Common myeloid progenitor, CD34-positive (primary cell): ENCODE results near the gene IMPG2.

Source experiments
- CTCF ChIA-PET: fragments of 350-600 bp; sonication (Branson Sonifier 250); formaldehyde crosslinking; loops from one replicate; lab custom pipeline; 2021; ENCODE audit warnings: antibody characterized with exemption; lab: Charles Lee
- POLR2A ChIA-PET: fragments of 350-600 bp; sonication (Branson Sonifier 250); formaldehyde crosslinking; loops from one replicate; lab custom pipeline; 2021; ENCODE audit warnings: antibody characterized with exemption; lab: Charles Lee
- DNase-seq, 3 donors: peaks; one replicate each; pipeline versions ENCODE4 v3.0.0 to v3.0.0-alpha.2; 2013
- H3K27ac ChIP-seq, 2 experiments: 1 replicate in 1 of 2; 2 replicates in 1 of 2; pipeline ENCODE4 v1.7.0; 2013; ENCODE audit warnings: inconsistent platforms in 2 of 2, low read length in 2 of 2, mild to moderate bottlenecking in 2 of 2, low read depth in 1 of 2, moderate library complexity in 1 of 2; ENCODE audit not compliant: severe bottlenecking in 2 of 2, insufficient read depth in 1 of 2, poor library complexity in 1 of 2
- H3K27me3 ChIP-seq, 5 experiments: replicated peaks in 2 of 5; 1 replicate in 3 of 5; 2 replicates in 2 of 5; pipeline versions ENCODE4 v1.6.1 to v1.7.0; 2013; ENCODE audit warnings: low read length in 4 of 5, mild to moderate bottlenecking in 2 of 5, moderate library complexity in 2 of 5, inconsistent platforms in 1 of 5; ENCODE audit not compliant: insufficient read depth in 5 of 5, control insufficient read depth in 4 of 5
- H3K36me3 ChIP-seq, 4 experiments: 1 replicate in 2 of 4; 2 replicates in 2 of 4; pipeline versions ENCODE4 v1.6.1 to v1.7.0; 2013; ENCODE audit warnings: low read length in 3 of 4, control low read depth in 1 of 4, mild to moderate bottlenecking in 1 of 4; ENCODE audit not compliant: control insufficient read depth in 4 of 4, insufficient read depth in 4 of 4
- H3K4me1 ChIP-seq, 4 experiments: 1 replicate in 3 of 4; 2 replicates in 1 of 4; pipeline versions ENCODE4 v1.6.1 to v1.7.1; 2013; ENCODE audit warnings: low read length in 3 of 4, mild to moderate bottlenecking in 3 of 4, control low read depth in 1 of 4, inconsistent platforms in 1 of 4, moderate library complexity in 1 of 4; ENCODE audit not compliant: control insufficient read depth in 4 of 4, insufficient read depth in 4 of 4; ENCODE audit errors: control extremely low read depth in 1 of 4
- H3K4me3 ChIP-seq, 7 experiments: 1 replicate in 4 of 7; 2 replicates in 3 of 7; pipeline versions ENCODE4 v1.5.1 to v1.7.0; 2013; ENCODE audit warnings: mild to moderate bottlenecking in 7 of 7, low read length in 6 of 7, moderate library complexity in 6 of 7, inconsistent platforms in 2 of 7, low read depth in 2 of 7, control low read depth in 1 of 7; ENCODE audit not compliant: insufficient read depth in 4 of 7, control insufficient read depth in 1 of 7; ENCODE audit errors: extremely low read depth in 1 of 7
- H3K9me3 ChIP-seq, 5 experiments: 1 replicate in 4 of 5; 2 replicates in 1 of 5; pipeline versions ENCODE4 v1.6.1 to v1.7.1; 2013; ENCODE audit warnings: low read length in 4 of 5, mild to moderate bottlenecking in 2 of 5, inconsistent platforms in 1 of 5, low read depth in 1 of 5, moderate library complexity in 1 of 5; ENCODE audit not compliant: control insufficient read depth in 4 of 5, insufficient read depth in 2 of 5; ENCODE audit errors: control extremely low read depth in 1 of 5
- WGBS: methylation state at CpG from one replicate; pipeline ENCODE4 v1.1.5; 2013; ENCODE audit not compliant: insufficient coverage; 5-methylcytosine and 5-hydroxymethylcytosine counted together

IMPG2 gene

DNA sequence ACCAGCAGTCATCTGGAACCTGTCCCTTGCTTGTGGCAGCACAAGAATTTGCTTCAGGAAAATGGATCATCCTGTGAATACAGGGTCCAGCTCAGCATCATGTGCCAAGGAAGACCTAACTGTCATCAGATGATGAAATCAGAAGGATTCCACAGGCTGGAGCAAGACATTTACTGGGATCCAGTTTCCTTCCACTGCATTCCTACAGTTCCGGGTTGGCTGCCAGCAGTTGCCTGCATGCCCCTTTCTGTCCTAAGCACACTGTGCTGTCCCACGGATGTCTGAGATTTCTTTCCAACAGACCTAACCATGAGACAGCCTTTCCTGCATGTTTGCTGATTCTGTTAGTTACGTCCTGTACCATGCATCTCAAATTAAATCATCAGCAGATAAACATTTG lies 140.7 kb downstream of the IMPG2 start:
- no peak overlapping the region for H3K4me3 ChIP-seq
- no peaks in the 10 kb centered on the region for H3K4me1 ChIP-seq
- H3K9me3 ChIP-seq = no peaks in the 10 kb centered on the region
- H3K27me3 ChIP-seq = no peaks in the 10 kb centered on the region
- H3K27ac ChIP-seq = no peak overlapping the region
- no peaks in the 10 kb centered on the region for H3K36me3 ChIP-seq
- WGBS = 100% methylated on average over 2 of the region's 3 CpGs
- POLR2A ChIA-PET = no interaction called here
- DNase-seq = no peak
- CTCF ChIA-PET = interaction anchor here (1.2 kb wide), 1 partner anchor 16 kb away, joined by 3 read pairs; no protein-coding TSS in a partner anchor

DNA sequence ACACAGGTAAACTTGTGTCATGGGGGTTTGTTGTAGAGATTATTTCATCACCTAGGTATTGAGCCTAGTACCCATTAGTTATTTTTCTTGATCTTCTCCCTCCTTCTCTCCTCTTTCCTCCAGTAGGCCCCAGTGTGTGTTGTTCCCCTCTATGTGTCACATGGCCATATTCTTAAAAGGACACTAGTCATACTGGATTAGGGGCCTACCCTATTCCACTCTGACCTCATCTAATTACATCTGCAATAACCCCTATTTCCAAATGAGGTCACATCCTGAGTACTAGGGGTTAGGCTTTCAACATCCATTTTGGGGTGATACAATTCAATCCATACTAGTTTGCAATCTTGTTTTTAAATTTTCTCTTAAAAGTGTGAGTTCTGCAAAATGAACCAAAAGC lies 142.8 kb downstream of the IMPG2 start:
- no peaks in the 10 kb centered on the region for H3K27me3 ChIP-seq
- CTCF ChIA-PET = no interaction called here

More for the DNA sequence above, 142.8 kb downstream of the IMPG2 start:
- Histone ChIP-seq H3K4me3 (no peak overlapping the region), H3K4me1 (no peaks in the 10 kb centered on the region), H3K9me3 (no peaks in the 10 kb centered on the region), H3K36me3 (no peaks in the 10 kb centered on the region), H3K27ac (no peak overlapping the region)
- POLR2A ChIA-PET = no interaction called here
- no peak for DNase-seq
